SK-N-SH treated with all-trans-retinoic acid at 6 μM for 48 hours (cell line): Measurements from ENCODE around the gene UQCR11.

Experiments
- ATAC-seq: fragments of 200-7000 bp; cut with Tn5 transposase; 3 replicates; pipeline ENCODE4 v1.9.1; 2020; ENCODE audit warnings: mild to moderate bottlenecking, moderate library complexity
- BACH2 ChIP-seq: fragments of 250-450 bp; sonication (Bioruptor Pico); IDR thresholded peaks from 2 replicates; pipeline ENCODE4 v1.9.0; 2021; ENCODE audit warnings: mild to moderate bottlenecking, borderline replicate concordance
- CSDC2 ChIP-seq: fragments of 250-450 bp; sonication (Bioruptor Pico); IDR thresholded peaks from 2 replicates; pipeline ENCODE4 v1.5.0; 2020; ENCODE audit warnings: mild to moderate bottlenecking, moderate library complexity
- ESRRG ChIP-seq: fragments of 250-450 bp; sonication (Bioruptor Pico); IDR thresholded peaks from 2 replicates; pipeline ENCODE4 v1.6.1; 2021; ENCODE audit warnings: mild to moderate bottlenecking
- GLIS3 ChIP-seq: fragments of 250-450 bp; sonication (Bioruptor Pico); IDR thresholded peaks from 2 replicates; pipeline ENCODE4 v1.5.0; 2020; ENCODE audit warnings: mild to moderate bottlenecking, moderate library complexity
- OSR1 ChIP-seq: fragments of 250-450 bp; sonication (Bioruptor Pico); IDR thresholded peaks from 2 replicates; pipeline ENCODE4 v1.8.0; 2022; ENCODE audit warnings: moderate library complexity, mild to moderate bottlenecking, inconsistent platforms
- SNAI2 ChIP-seq: fragments of 250-450 bp; sonication (Bioruptor Pico); IDR thresholded peaks from 2 replicates; pipeline ENCODE4 v1.5.0; 2020; ENCODE audit warnings: mild to moderate bottlenecking, moderate library complexity
- TCF4 ChIP-seq: fragments of 250-450 bp; sonication (Bioruptor Pico); IDR thresholded peaks from 2 replicates; pipeline ENCODE4 v1.8.0; 2021; ENCODE audit warnings: mild to moderate bottlenecking, moderate library complexity, borderline replicate concordance
- TOX ChIP-seq: fragments of 250-450 bp; sonication (Bioruptor Pico); IDR thresholded peaks from 2 replicates; pipeline ENCODE4 v1.8.0; 2021; ENCODE audit warnings: mild to moderate bottlenecking, moderate library complexity, borderline replicate concordance
- ZC3H10 ChIP-seq: fragments of 250-450 bp; sonication (Bioruptor Pico); IDR thresholded peaks from 2 replicates; pipeline ENCODE4 v1.5.1; 2021; ENCODE audit warnings: mild to moderate bottlenecking, moderate library complexity
- ZFP3 ChIP-seq: fragments of 250-450 bp; sonication (Bioruptor Pico); IDR thresholded peaks from 2 replicates; pipeline ENCODE4 v1.5.0; 2020; ENCODE audit warnings: mild to moderate bottlenecking, moderate library complexity
- ZNF565 ChIP-seq: fragments of 450-650 bp; formaldehyde crosslinking; conservative IDR thresholded peaks from 2 replicates; pipeline ENCODE4 v1.5.0; 2020; ENCODE audit warnings: low read depth, mild to moderate bottlenecking, moderate library complexity
- ZNF70 ChIP-seq: fragments of 450-650 bp; formaldehyde crosslinking; IDR thresholded peaks from 2 replicates; pipeline ENCODE4 v1.5.0; 2020; ENCODE audit warnings: mild to moderate bottlenecking, moderate library complexity
- ZNF8 ChIP-seq: fragments of 450-650 bp; formaldehyde crosslinking; IDR thresholded peaks from 2 replicates; pipeline ENCODE4 v1.5.0; 2020; ENCODE audit warnings: mild to moderate bottlenecking, moderate library complexity
- TF ChIP-seq, protein P1 (sequence below): fragments of 250-450 bp; sonication (Bioruptor Pico); IDR thresholded peaks from 2 replicates; pipeline ENCODE4 v1.8.0; 2020; ENCODE audit warnings: mild to moderate bottlenecking, moderate library complexity, borderline replicate concordance
- TF ChIP-seq, protein P2 (sequence below): fragments of 250-450 bp; sonication (Bioruptor Pico); IDR thresholded peaks from 2 replicates; pipeline ENCODE4 v1.5.0; 2020; ENCODE audit warnings: mild to moderate bottlenecking, moderate library complexity
- TF ChIP-seq, protein P3 (sequence below): fragments of 250-450 bp; sonication (Bioruptor Pico); IDR thresholded peaks from 2 replicates; pipeline ENCODE4 v1.5.1; 2020; ENCODE audit warnings: low read depth, mild to moderate bottlenecking, moderate library complexity
- TF ChIP-seq, protein P4 (sequence below): fragments of 250-450 bp; sonication (Bioruptor Pico); IDR thresholded peaks from 2 replicates; pipeline ENCODE4 v1.8.0; 2021; ENCODE audit warnings: low read depth, mild to moderate bottlenecking, moderate library complexity, borderline replicate concordance
- TF ChIP-seq, protein P5 (sequence below): fragments of 250-450 bp; sonication (Bioruptor Pico); IDR thresholded peaks from 2 replicates; pipeline ENCODE4 v1.5.1; 2021; ENCODE audit warnings: mild to moderate bottlenecking, moderate library complexity

The UQCR11 gene

DNA sequence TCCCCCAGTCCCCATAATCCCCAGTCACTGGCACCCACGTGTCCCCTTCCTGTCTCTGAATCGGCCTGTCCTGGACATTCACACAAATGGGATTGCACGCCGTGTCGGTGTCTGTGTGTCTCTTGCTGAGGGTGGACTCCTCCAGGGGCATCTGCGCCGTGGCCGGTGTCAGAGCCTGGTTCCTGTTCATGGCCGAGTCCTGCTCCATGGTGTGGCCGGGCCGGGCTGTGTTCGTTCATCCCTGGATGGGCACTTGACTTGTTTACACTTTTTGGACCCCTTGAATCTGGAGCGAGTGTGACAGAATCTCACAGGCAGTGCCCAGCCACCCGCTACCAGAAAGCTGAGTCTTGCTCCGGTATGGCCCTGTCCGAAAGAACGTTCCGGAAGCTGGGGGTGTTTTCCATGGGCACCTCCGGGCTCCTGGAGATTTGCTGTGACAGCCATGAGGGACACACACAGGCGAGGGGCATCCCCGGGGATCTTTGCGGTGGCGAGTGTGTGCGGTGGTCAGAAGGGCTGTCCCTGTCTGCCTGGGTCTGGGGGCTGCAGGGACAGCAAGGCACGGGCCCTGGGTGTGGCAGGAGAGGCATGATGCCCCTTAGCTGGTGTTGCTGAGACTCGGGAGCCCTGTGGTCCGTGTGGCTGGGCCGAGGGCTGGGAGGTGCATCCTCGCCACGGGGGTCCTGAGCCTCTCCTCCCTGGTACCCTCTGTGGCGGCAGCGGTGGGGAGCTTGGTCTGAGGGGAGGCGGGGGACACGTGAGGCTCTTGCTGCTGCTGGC lies 30.7 kb downstream of the UQCR11 start:
- no peak for ATAC-seq

DNA sequence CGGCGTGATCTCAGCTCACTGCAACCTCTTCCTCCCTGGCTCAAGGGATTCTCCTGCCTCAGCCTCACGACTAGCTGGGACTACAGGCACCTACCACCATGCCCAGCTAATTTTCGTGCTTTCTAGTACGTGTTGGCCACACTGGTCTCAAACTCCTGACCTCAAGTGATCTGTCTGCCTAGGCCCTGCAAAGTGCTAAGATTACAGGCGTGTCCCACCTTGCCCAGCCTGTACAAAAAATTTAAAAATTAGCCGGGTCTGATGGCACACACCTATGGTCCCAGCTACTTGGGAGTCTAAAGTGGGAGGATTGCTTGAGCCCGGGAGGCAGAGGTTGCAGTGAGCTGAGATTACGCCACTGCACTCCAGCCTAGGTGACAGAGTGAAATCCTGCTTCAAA lies 32.5 kb downstream of the UQCR11 start:
- no peak for TF ChIP-seq ESRRG (CRISPR knock-in tag)
- TF ChIP-seq, protein P1, sequence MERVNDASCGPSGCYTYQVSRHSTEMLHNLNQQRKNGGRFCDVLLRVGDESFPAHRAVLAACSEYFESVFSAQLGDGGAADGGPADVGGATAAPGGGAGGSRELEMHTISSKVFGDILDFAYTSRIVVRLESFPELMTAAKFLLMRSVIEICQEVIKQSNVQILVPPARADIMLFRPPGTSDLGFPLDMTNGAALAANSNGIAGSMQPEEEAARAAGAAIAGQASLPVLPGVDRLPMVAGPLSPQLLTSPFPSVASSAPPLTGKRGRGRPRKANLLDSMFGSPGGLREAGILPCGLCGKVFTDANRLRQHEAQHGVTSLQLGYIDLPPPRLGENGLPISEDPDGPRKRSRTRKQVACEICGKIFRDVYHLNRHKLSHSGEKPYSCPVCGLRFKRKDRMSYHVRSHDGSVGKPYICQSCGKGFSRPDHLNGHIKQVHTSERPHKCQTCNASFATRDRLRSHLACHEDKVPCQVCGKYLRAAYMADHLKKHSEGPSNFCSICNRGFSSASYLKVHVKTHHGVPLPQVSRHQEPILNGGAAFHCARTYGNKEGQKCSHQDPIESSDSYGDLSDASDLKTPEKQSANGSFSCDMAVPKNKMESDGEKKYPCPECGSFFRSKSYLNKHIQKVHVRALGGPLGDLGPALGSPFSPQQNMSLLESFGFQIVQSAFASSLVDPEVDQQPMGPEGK (CRISPR knock-in tag) = no peak
- no peak for TF ChIP-seq ZNF70 (CRISPR knock-in tag)
- TF ChIP-seq BACH2 = no peak
- TF ChIP-seq TOX (CRISPR knock-in tag) = no peak
- no peak for TF ChIP-seq ZNF565 (CRISPR knock-in tag)
- TF ChIP-seq ZFP3 (CRISPR knock-in tag) = no peak
- TF ChIP-seq ZC3H10 = no peak
- TF ChIP-seq, protein P2, sequence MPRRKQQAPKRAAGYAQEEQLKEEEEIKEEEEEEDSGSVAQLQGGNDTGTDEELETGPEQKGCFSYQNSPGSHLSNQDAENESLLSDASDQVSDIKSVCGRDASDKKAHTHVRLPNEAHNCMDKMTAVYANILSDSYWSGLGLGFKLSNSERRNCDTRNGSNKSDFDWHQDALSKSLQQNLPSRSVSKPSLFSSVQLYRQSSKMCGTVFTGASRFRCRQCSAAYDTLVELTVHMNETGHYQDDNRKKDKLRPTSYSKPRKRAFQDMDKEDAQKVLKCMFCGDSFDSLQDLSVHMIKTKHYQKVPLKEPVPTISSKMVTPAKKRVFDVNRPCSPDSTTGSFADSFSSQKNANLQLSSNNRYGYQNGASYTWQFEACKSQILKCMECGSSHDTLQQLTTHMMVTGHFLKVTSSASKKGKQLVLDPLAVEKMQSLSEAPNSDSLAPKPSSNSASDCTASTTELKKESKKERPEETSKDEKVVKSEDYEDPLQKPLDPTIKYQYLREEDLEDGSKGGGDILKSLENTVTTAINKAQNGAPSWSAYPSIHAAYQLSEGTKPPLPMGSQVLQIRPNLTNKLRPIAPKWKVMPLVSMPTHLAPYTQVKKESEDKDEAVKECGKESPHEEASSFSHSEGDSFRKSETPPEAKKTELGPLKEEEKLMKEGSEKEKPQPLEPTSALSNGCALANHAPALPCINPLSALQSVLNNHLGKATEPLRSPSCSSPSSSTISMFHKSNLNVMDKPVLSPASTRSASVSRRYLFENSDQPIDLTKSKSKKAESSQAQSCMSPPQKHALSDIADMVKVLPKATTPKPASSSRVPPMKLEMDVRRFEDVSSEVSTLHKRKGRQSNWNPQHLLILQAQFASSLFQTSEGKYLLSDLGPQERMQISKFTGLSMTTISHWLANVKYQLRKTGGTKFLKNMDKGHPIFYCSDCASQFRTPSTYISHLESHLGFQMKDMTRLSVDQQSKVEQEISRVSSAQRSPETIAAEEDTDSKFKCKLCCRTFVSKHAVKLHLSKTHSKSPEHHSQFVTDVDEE (CRISPR knock-in tag) = no peak
- no peak for TF ChIP-seq CSDC2 (CRISPR knock-in tag)
- TF ChIP-seq SNAI2 (CRISPR knock-in tag) = no peak
- TF ChIP-seq, protein P3, sequence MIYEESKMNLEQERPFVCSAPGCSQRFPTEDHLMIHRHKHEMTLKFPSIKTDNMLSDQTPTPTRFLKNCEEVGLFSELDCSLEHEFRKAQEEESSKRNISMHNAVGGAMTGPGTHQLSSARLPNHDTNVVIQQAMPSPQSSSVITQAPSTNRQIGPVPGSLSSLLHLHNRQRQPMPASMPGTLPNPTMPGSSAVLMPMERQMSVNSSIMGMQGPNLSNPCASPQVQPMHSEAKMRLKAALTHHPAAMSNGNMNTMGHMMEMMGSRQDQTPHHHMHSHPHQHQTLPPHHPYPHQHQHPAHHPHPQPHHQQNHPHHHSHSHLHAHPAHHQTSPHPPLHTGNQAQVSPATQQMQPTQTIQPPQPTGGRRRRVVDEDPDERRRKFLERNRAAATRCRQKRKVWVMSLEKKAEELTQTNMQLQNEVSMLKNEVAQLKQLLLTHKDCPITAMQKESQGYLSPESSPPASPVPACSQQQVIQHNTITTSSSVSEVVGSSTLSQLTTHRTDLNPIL = no peak
- no peak for ATAC-seq

More for the DNA sequence above, 30.7 kb downstream of the UQCR11 start:
- TF ChIP-seq ZC3H10 = no peak
- no peak for TF ChIP-seq GLIS3
- TF ChIP-seq TCF4 = no peak
- no peak for TF ChIP-seq OSR1 (CRISPR knock-in tag)
- no peak for TF ChIP-seq SNAI2 (CRISPR knock-in tag)
- TF ChIP-seq ZNF8 (CRISPR knock-in tag) = no peak
- TF ChIP-seq TOX (CRISPR knock-in tag) = no peak
- TF ChIP-seq, protein P4, sequence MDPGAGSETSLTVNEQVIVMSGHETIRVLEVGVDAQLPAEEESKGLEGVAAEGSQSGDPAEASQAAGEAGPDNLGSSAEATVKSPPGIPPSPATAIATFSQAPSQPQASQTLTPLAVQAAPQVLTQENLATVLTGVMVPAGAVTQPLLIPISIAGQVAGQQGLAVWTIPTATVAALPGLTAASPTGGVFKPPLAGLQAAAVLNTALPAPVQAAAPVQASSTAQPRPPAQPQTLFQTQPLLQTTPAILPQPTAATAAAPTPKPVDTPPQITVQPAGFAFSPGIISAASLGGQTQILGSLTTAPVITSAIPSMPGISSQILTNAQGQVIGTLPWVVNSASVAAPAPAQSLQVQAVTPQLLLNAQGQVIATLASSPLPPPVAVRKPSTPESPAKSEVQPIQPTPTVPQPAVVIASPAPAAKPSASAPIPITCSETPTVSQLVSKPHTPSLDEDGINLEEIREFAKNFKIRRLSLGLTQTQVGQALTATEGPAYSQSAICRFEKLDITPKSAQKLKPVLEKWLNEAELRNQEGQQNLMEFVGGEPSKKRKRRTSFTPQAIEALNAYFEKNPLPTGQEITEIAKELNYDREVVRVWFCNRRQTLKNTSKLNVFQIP = no peak
- TF ChIP-seq, protein P1 (CRISPR knock-in tag) = no peak
- TF ChIP-seq, protein P3 = no peak
- no peak for TF ChIP-seq ZNF70 (CRISPR knock-in tag)
- TF ChIP-seq CSDC2 (CRISPR knock-in tag) = no peak
- TF ChIP-seq, protein P5, sequence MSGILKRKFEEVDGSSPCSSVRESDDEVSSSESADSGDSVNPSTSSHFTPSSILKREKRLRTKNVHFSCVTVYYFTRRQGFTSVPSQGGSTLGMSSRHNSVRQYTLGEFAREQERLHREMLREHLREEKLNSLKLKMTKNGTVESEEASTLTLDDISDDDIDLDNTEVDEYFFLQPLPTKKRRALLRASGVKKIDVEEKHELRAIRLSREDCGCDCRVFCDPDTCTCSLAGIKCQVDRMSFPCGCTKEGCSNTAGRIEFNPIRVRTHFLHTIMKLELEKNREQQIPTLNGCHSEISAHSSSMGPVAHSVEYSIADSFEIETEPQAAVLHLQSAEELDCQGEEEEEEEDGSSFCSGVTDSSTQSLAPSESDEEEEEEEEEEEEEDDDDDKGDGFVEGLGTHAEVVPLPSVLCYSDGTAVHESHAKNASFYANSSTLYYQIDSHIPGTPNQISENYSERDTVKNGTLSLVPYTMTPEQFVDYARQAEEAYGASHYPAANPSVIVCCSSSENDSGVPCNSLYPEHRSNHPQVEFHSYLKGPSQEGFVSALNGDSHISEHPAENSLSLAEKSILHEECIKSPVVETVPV (CRISPR knock-in tag) = no peak
